Measurements from ENCODE around the gene METTL4. TPM values are rescaled to one million over a fixed set of nuclear protein-coding genes. Genes with fewer than 3 reads are reported as not detected.

Gene METTL4
- total RNA-seq (ENCODE audit: unreplicated experiment) = 13.8 TPM
- long read RNA-seq, partial matches to known transcripts = 5 of 13 reads
- long read RNA-seq, other reads (novel, unspliced or antisense) = 5 of 13 reads

- Mint-ChIP-seq H3K9me3 (ENCODE audit: unreplicated experiment) (no peaks in the 10 kb centered on the region), H3K4me1 (ENCODE audit: unreplicated experiment) (peaks cover 40% of the 10 kb centered on the region), H3K27me3 (ENCODE audit: unreplicated experiment) (peaks cover 4% of the 10 kb centered on the region), H3K36me3 (ENCODE audit: low read depth, unreplicated experiment) (no peaks in the 10 kb centered on the region), H3K4me3 (ENCODE audit: unreplicated experiment) (peak within 1 kb of the TSS; percentile 98), H3K27ac (ENCODE audit: unreplicated experiment) (peak within 1 kb of the TSS; percentile 97)
- no peak for TF ChIP-seq CTCF (IDR thresholded peaks at IDR 0.05; ENCODE audit: unreplicated experiment)
- DNase-seq (ENCODE audit: low spot score) = peak; percentile 84
Observed at GRCh38 chr18:2571200-2572170, at the start of gene METTL4, which contains the start of gene NDC80. Gene METTL4 (minus strand): TSS chr18:2571505. CDS start chr18:2567216, 4,289 bp downstream. Gene NDC80 (plus strand): TSS chr18:2571557. CDS start chr18:2572986, 1,429 bp downstream.

GRCh38 chr18:2618009-2618408 lies 46.7 kb upstream of the METTL4 start:
- Mint-ChIP-seq H3K27ac (ENCODE audit: unreplicated experiment) (no peak overlapping the region), H3K4me3 (ENCODE audit: unreplicated experiment) (no peak overlapping the region), H3K27me3 (ENCODE audit: unreplicated experiment) (no peaks in the 10 kb centered on the region), H3K4me1 (ENCODE audit: unreplicated experiment) (no peaks in the 10 kb centered on the region), H3K36me3 (ENCODE audit: low read depth, unreplicated experiment) (peaks cover 7% of the 10 kb centered on the region), H3K9me3 (ENCODE audit: unreplicated experiment) (no peaks in the 10 kb centered on the region)
- DNase-seq (ENCODE audit: low spot score) = no peak
- no peak for TF ChIP-seq CTCF (IDR thresholded peaks at IDR 0.05; ENCODE audit: unreplicated experiment)

GRCh38 chr18:2617401-2617998 lies 46.2 kb upstream of the METTL4 start:
- Mint-ChIP-seq H3K9me3 (ENCODE audit: unreplicated experiment) (no peaks in the 10 kb centered on the region), H3K27me3 (ENCODE audit: unreplicated experiment) (no peaks in the 10 kb centered on the region), H3K27ac (ENCODE audit: unreplicated experiment) (no peak overlapping the region), H3K4me1 (ENCODE audit: unreplicated experiment) (no peaks in the 10 kb centered on the region), H3K36me3 (ENCODE audit: low read depth, unreplicated experiment) (peaks cover 7% of the 10 kb centered on the region), H3K4me3 (ENCODE audit: unreplicated experiment) (no peak overlapping the region)
- TF ChIP-seq CTCF (IDR thresholded peaks at IDR 0.05; ENCODE audit: unreplicated experiment) = no peak
- DNase-seq (ENCODE audit: low spot score) = no peak

- Mint-ChIP-seq H3K9me3 (ENCODE audit: unreplicated experiment) (no peaks in the 10 kb centered on the region), H3K4me1 (ENCODE audit: unreplicated experiment) (no peaks in the 10 kb centered on the region), H3K27ac (ENCODE audit: unreplicated experiment) (no peak overlapping the region), H3K36me3 (ENCODE audit: low read depth, unreplicated experiment) (peaks cover 7% of the 10 kb centered on the region), H3K4me3 (ENCODE audit: unreplicated experiment) (no peak overlapping the region), H3K27me3 (ENCODE audit: unreplicated experiment) (no peaks in the 10 kb centered on the region)
- no peak for DNase-seq (ENCODE audit: low spot score)
- no peak for TF ChIP-seq CTCF (IDR thresholded peaks at IDR 0.05; ENCODE audit: unreplicated experiment)
Observed at GRCh38 chr18:2612996-2613395, 41.7 kb upstream of the METTL4 start.
